ENCODE data around the gene KMT2A.
A peak's percentile ranks its signal among the peaks of the same experiment; 100 is the strongest.

KMT2A gene

DNA sequence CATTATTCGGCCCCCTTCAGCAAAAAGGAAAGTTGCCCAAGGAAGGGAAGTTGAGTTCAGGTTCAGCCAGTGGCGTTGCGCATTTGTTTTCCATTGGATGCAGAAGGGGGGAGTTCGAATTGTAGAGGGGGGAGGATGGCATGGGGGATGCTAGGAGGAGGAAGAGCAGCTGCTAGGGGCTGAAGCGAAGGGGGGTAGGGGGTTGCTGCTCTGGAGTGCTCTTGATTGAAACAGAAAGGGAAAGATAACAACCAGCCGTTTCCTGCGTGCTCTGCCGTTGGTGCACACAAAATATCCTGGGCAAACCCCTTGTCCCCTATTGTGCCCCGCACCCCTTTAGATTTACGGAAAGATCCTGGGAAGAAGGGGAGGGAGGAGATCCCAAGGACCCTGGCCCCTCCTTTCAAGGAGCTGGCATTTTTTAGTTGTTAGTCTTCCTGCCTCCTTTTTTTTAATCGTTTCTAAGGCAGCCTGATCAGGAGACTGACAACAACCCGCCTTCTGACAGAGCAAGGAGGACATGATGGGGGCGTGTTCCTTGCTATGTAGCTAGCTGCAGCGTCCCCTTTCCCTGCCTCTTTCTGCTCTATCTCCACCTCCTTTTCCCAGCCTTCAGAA lies 2.1 kb downstream of the KMT2A start:
- no peaks in the 10 kb centered on the region for H3K27me3 ChIP-seq (replicated peaks; ENCODE audit: insufficient read depth, low read length)
- peaks cover 38% of the 10 kb centered on the region for H4K20me1 ChIP-seq (ENCODE audit: insufficient read depth, low read length)
- H3K9me2 ChIP-seq (replicated peaks; ENCODE audit: insufficient read depth, low read length), result no peaks in the 10 kb centered on the region
- H3K4me2 ChIP-seq (ENCODE audit: low read depth, low read length), result peak overlapping the region; percentile 83
- DNase-seq, result peak; percentile 52
- H2AFZ ChIP-seq (ENCODE audit: low read length), result no peak overlapping the region
- H3F3A ChIP-seq (ENCODE audit: insufficient read depth, low read length), result peaks cover 31% of the 10 kb centered on the region; the same call in 1 of the 2 replicates
- H3K4me1 ChIP-seq (ENCODE audit: low read length), result peaks cover 12% of the 10 kb centered on the region
- H3K9ac ChIP-seq (ENCODE audit: low read length), result peak overlapping the region; percentile 36; the same call in 1 of the 2 replicates
- H3K36me3 ChIP-seq (replicated peaks; ENCODE audit: insufficient read depth, low read length), result no peaks in the 10 kb centered on the region
- H3K4me3 ChIP-seq (ENCODE audit: low read length), result peak overlapping the region; percentile 89
- H3K27ac ChIP-seq (ENCODE audit: low read length), result peak overlapping the region; percentile 42; the same call in 1 of the 2 replicates
- H3K9me3 ChIP-seq (replicated peaks; ENCODE audit: insufficient read depth, low read length), result no peaks in the 10 kb centered on the region
- TF ChIP-seq EZH2 (optimal IDR thresholded peaks at IDR 0.05; ENCODE audit: low read depth, low read length), result no peak
- TF ChIP-seq, protein P1, sequence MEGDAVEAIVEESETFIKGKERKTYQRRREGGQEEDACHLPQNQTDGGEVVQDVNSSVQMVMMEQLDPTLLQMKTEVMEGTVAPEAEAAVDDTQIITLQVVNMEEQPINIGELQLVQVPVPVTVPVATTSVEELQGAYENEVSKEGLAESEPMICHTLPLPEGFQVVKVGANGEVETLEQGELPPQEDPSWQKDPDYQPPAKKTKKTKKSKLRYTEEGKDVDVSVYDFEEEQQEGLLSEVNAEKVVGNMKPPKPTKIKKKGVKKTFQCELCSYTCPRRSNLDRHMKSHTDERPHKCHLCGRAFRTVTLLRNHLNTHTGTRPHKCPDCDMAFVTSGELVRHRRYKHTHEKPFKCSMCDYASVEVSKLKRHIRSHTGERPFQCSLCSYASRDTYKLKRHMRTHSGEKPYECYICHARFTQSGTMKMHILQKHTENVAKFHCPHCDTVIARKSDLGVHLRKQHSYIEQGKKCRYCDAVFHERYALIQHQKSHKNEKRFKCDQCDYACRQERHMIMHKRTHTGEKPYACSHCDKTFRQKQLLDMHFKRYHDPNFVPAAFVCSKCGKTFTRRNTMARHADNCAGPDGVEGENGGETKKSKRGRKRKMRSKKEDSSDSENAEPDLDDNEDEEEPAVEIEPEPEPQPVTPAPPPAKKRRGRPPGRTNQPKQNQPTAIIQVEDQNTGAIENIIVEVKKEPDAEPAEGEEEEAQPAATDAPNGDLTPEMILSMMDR (IDR thresholded peaks at IDR 0.05; ENCODE audit: low read length), result no peak
- TF ChIP-seq EZH2phosphoT487 (IDR thresholded peaks at IDR 0.05; ENCODE audit: low read length), result no peak
- peaks cover 69% of the 10 kb centered on the region for H3K79me2 ChIP-seq (ENCODE audit: low read length)

DNA sequence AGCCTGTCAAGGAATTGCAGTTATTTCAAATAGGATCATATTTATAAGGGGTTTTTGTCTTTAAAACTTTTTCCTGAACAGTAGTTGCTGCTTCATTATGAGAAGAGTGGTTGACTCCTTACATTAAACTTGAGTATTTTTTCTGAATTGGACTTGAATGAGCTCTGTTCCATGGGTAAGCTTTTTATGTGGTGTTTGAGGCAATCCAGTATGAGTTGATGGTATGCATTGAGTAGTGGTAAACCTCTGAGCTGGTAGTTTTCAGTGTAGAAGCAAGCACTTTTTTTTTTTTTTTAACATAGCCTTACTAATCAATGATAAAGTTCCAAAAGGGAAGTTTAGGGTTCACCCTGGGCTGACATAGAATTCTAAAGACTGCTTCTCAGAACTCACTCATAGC lies 3.4 kb downstream of the KMT2A start:
- Histone ChIP-seq H3K79me2 (ENCODE audit: low read length) (peaks cover 81% of the 10 kb centered on the region), H3K27me3 (replicated peaks; ENCODE audit: insufficient read depth, low read length) (no peaks in the 10 kb centered on the region), H3K27ac (ENCODE audit: low read length) (no peak overlapping the region), H3K4me2 (ENCODE audit: low read depth, low read length) (no peak overlapping the region), H3K9me2 (replicated peaks; ENCODE audit: insufficient read depth, low read length) (no peaks in the 10 kb centered on the region), H3K9me3 (replicated peaks; ENCODE audit: insufficient read depth, low read length) (no peaks in the 10 kb centered on the region), H3K9ac (ENCODE audit: low read length) (no peak overlapping the region), H2AFZ (ENCODE audit: low read length) (no peak overlapping the region), H3K4me1 (ENCODE audit: low read length) (peaks cover 10% of the 10 kb centered on the region), H4K20me1 (ENCODE audit: insufficient read depth, low read length) (peaks cover 48% of the 10 kb centered on the region), H3K36me3 (replicated peaks; ENCODE audit: insufficient read depth, low read length) (no peaks in the 10 kb centered on the region), H3K4me3 (ENCODE audit: low read length) (no peak overlapping the region), H3F3A (ENCODE audit: insufficient read depth, low read length) (peaks cover 23% of the 10 kb centered on the region; the same call in 1 of the 2 replicates)
- DNase-seq, result no peak
- no peak for TF ChIP-seq EZH2phosphoT487 (IDR thresholded peaks at IDR 0.05; ENCODE audit: low read length)

DNA sequence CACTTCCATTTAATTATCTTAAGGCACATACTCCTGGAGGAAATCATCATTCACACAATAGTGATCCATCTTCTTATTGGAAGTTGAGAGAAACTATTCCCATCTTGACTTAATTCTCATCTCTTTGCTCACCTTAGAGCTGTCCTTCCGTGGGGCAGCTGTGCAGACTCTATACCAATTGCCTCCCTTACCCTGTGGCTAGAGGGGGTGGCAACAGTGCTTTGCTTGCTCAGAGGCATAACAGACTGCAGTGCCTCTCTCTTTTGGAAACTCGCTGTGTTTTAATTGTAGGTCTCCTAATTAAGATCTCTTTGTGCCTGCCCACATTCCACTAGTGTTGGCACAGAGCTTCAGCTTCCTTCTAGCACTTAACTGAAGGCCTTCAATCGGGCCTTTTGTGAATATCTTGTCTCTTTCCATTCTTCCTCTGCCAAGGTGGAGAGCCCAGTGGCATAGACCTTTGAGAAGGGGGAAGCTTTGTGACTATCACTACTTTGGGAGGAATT lies 5.5 kb downstream of the KMT2A start:
- H3K36me3 ChIP-seq (replicated peaks; ENCODE audit: insufficient read depth, low read length), result no peaks in the 10 kb centered on the region
- no peaks in the 10 kb centered on the region for H3K27me3 ChIP-seq (replicated peaks; ENCODE audit: insufficient read depth, low read length)
- peaks cover 100% of the 10 kb centered on the region for H3K79me2 ChIP-seq (ENCODE audit: low read length)
- H3K9ac ChIP-seq (ENCODE audit: low read length), result no peak overlapping the region
- DNase-seq, result no peak
- H3K4me2 ChIP-seq (ENCODE audit: low read depth, low read length), result no peak overlapping the region
- H2AFZ ChIP-seq (ENCODE audit: low read length), result no peak overlapping the region
- peaks cover 8% of the 10 kb centered on the region for H3K4me1 ChIP-seq (ENCODE audit: low read length)
- TF ChIP-seq EZH2phosphoT487 (IDR thresholded peaks at IDR 0.05; ENCODE audit: low read length), result no peak
- no peak for TF ChIP-seq EZH2 (optimal IDR thresholded peaks at IDR 0.05; ENCODE audit: low read depth, low read length)
- TF ChIP-seq, protein P1 (IDR thresholded peaks at IDR 0.05; ENCODE audit: low read length), result no peak
- no peak overlapping the region for H3K27ac ChIP-seq (ENCODE audit: low read length)
- H3K9me2 ChIP-seq (replicated peaks; ENCODE audit: insufficient read depth, low read length), result no peaks in the 10 kb centered on the region
- no peak overlapping the region for H3K4me3 ChIP-seq (ENCODE audit: low read length)
- no peaks in the 10 kb centered on the region for H3K9me3 ChIP-seq (replicated peaks; ENCODE audit: insufficient read depth, low read length)
- peaks cover 12% of the 10 kb centered on the region; the same call in 1 of the 2 replicates for H3F3A ChIP-seq (ENCODE audit: insufficient read depth, low read length)
- H4K20me1 ChIP-seq (ENCODE audit: insufficient read depth, low read length), result peaks cover 48% of the 10 kb centered on the region

DNA sequence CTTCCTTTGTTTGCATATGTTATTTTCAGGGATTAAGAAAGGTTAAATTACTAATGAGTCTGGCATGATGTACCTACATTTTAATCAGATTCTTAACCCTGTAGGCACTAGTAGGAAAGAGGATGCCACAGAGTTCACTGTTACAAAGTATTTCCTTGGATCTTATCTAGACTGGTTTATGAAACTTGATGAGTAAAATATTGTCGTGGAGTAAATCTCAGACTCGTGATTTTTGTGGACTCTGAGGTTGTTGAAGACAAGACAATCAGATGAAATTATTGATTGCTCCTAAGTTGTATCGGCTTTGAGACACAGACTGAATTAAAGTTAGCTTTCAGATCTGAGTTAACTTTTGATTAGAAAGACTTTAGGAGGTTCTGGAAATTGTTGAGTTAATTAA lies 6.0 kb downstream of the KMT2A start:
- peaks cover 9% of the 10 kb centered on the region for H3K4me1 ChIP-seq (ENCODE audit: low read length)
- H3K27ac ChIP-seq (ENCODE audit: low read length), result no peak overlapping the region
- no peaks in the 10 kb centered on the region for H3K36me3 ChIP-seq (replicated peaks; ENCODE audit: insufficient read depth, low read length)
- H3K9ac ChIP-seq (ENCODE audit: low read length), result no peak overlapping the region
- H4K20me1 ChIP-seq (ENCODE audit: insufficient read depth, low read length), result peaks cover 48% of the 10 kb centered on the region
- H3K4me3 ChIP-seq (ENCODE audit: low read length), result no peak overlapping the region
- H3K79me2 ChIP-seq (ENCODE audit: low read length), result peaks cover 100% of the 10 kb centered on the region
- H2AFZ ChIP-seq (ENCODE audit: low read length), result no peak overlapping the region
- no peak overlapping the region for H3K4me2 ChIP-seq (ENCODE audit: low read depth, low read length)
- H3F3A ChIP-seq (ENCODE audit: insufficient read depth, low read length), result peaks cover 12% of the 10 kb centered on the region; the same call in 1 of the 2 replicates
- no peaks in the 10 kb centered on the region for H3K9me3 ChIP-seq (replicated peaks; ENCODE audit: insufficient read depth, low read length)
- no peaks in the 10 kb centered on the region for H3K9me2 ChIP-seq (replicated peaks; ENCODE audit: insufficient read depth, low read length)
- no peak for TF ChIP-seq EZH2 (optimal IDR thresholded peaks at IDR 0.05; ENCODE audit: low read depth, low read length)
- no peak for TF ChIP-seq EZH2phosphoT487 (IDR thresholded peaks at IDR 0.05; ENCODE audit: low read length)
- TF ChIP-seq, protein P1 (IDR thresholded peaks at IDR 0.05; ENCODE audit: low read length), result no peak
- DNase-seq, result no peak
- H3K27me3 ChIP-seq (replicated peaks; ENCODE audit: insufficient read depth, low read length), result no peaks in the 10 kb centered on the region
